Stimulated activated CD4-positive, alpha-beta T cell treated with anti-CD3 and anti-CD28 coated beads, Interleukin-2, amount 100 ng/mL, for 48 hours (primary cell): ENCODE results near the gene SRP9.

Source experiments
- DNase-seq, 2 donors: peaks; one replicate each; pipeline ENCODE4 v3.0.0-alpha.2; 2020

The SRP9 gene, protein sequence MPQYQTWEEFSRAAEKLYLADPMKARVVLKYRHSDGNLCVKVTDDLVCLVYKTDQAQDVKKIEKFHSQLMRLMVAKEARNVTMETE

DNA sequence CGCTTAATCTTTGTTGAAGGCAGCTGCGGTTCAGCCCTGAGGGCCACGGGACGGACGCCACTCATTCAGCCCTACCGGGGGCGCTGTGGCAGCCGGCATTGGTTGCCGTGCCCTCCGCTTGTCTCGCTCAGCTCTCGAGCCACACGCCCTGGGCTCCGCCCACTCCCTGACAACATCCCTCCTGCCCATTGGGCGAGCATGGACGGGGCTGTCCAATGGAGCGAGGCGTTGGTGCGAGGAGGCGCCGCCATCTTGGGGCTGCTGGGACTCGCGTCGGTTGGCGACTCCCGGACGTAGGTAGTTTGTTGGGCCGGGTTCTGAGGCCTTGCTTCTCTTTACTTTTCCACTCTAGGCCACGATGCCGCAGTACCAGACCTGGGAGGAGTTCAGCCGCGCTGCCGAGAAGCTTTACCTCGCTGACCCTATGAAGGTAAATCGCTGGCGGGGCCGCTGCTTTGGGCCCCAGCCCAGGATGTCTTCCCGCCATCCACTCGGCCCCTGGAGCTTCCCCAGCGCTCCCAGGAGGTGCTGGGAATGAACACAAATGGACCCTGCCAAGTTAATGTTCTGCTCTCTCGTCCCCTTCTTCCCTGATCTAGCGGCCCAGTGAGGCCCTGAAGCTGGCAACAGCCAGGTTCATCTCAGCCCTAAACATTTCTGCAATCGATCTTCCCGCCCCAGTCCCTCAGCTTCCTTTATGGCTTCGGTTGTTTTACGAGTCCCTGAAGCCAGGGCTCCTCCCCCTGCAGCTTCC, at the start of gene SRP9:
Gene SRP9 (plus strand): TSS at position 244 of the 754 bp plus-strand sequence. CDS start 115 bp downstream, at position 359.
- peak; percentile 95 to 97 for DNase-seq

DNA sequence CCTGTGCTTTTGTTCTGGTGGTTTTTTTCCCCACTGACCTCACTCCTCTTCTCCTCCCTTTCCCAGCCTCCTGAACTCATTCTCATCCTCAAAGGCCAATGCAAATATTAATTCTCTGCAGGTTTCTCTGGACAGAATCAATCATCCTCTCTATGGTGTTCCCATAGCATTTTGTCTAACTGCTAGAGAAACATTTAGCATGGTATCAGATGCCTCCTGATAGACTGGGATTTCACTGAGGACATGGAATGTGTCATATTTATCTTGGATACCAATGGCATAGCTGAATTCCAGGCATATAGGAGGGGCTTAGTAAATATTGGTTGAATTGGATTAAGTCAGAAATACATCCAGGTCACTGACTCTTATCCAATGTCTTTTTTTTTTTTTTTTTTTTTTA, 46.1 kb upstream of the SRP9 start:
- no peak for DNase-seq

DNA sequence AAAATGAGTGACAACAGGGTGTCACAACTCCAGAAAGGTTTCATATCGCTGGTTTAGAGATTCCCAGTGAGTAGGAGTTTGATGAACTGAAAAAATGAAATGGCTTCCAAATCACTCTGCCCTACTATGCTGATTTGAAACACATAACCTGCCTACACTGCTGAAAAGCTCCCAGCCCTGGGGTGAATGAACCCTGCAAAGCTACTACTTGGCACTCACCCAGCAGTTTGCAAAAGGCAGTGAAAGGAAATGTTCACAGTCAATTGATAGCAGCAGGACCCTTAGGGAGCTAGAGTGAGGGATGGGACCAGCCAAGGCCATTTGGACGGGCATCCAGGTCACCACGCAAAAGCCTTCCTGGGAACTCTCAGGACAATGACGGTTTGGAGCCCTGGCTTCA, 44.4 kb upstream of the SRP9 start:
- DNase-seq = no peak

- DNase-seq = no peak
Observed at GRCh38 chr1:225735252-225736149, 42.1 kb upstream of the SRP9 start.

- DNase-seq = no peak
Observed at GRCh38 chr1:225736437-225737098, 41.1 kb upstream of the SRP9 start.

- no peak for DNase-seq
Observed at GRCh38 chr1:225737161-225737560, 40.5 kb upstream of the SRP9 start.

- no peak for DNase-seq
Observed at GRCh38 chr1:225737866-225738265, 39.8 kb upstream of the SRP9 start.

- no peak for DNase-seq
Observed at GRCh38 chr1:225738763-225739162, 38.9 kb upstream of the SRP9 start.

DNA sequence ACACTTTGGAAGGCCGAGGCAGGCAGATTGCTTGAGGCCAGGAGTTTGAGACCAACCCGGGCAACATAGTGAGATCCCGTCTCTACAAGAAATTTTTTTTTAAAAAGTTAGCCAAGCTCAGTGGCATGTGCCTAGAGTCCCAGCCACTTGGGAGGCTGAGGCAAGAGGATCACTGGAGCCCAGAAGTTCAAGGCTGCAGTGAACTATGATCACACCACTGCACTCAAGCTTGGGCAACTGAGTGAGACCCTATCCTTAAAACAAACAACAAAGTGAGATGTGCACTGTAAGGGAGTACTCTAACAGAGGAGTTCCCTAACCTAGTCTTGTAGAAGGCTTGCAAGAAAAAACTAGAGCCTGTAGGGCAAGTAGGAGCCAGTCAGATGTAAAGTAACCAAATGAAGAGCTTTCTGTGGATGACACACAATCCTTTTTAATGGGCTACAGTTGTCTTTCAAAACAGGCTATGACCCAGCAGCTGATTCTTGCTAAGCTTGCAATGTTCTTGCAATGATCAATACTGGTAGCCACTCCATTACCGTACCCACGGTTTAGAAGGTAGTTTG, 38.0 kb upstream of the SRP9 start:
- no peak for DNase-seq

DNA sequence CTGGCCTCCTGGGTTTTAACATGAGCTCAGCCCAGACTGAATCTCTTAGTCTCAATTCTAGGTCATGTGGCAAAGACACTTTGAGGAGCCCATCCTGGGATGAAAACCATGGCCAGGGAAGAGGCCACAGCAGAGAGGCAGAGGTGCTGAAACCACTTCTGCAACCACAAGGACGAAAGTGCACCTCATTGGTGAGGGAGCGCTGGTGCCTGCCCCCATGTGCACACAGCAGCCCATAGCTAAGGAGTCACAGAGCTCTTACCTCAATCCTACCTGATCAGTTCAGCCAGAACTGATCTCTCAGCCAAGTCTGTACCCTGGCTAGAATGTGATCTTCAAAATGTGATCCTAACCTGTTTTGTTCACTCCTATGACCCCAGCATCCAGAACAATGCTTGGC, 32.9 kb upstream of the SRP9 start:
- no peak for DNase-seq

- no peak for DNase-seq
Observed at GRCh38 chr1:225745273-225745672, 32.4 kb upstream of the SRP9 start.

- no peak for DNase-seq
Observed at GRCh38 chr1:225746361-225747179, 31.1 kb upstream of the SRP9 start.

GRCh38 chr1:225747566-225747965, 30.1 kb upstream of the SRP9 start:
- no peak for DNase-seq

GRCh38 chr1:225748529-225748928, 29.1 kb upstream of the SRP9 start:
- no peak for DNase-seq

DNA sequence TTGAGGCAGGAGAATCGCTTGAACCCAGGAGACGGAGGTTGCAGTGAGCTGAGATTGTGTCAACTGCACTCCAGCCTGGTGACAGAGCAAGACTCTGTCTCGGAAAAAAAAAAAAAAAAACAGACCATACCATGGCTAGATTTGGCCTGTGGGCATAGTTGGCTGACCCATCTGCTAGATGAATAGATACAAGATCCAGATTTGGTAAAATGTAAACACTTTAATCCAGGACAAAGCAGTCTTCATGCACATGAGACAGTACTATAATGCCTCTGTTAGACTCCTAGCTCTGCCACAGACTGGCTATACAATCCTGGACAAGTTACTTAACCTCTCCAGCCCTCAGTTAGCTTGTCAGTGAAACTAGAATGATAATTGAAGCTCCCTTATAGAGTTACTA, 27.9 kb upstream of the SRP9 start:
- DNase-seq = no peak

DNA sequence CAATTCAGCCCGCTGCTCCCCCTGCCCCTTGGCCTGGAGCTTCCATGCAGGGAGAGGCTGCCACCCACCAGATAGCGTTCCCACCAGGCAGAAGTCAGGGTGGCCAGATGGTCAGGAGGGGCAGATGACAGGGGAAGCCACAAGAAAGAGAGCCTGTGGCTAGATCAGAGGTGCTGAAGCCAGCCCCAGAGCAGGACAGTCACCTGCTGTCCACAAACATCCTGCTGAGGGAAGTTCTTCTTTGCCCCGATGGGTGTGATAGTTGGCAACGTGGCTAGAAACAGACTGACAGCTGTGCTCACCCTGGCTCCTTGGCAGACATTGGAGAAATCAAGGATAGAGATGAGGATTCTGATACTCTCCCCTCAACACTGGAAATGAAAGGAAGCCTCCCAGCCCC, 27.2 kb upstream of the SRP9 start:
- no peak for DNase-seq

DNA sequence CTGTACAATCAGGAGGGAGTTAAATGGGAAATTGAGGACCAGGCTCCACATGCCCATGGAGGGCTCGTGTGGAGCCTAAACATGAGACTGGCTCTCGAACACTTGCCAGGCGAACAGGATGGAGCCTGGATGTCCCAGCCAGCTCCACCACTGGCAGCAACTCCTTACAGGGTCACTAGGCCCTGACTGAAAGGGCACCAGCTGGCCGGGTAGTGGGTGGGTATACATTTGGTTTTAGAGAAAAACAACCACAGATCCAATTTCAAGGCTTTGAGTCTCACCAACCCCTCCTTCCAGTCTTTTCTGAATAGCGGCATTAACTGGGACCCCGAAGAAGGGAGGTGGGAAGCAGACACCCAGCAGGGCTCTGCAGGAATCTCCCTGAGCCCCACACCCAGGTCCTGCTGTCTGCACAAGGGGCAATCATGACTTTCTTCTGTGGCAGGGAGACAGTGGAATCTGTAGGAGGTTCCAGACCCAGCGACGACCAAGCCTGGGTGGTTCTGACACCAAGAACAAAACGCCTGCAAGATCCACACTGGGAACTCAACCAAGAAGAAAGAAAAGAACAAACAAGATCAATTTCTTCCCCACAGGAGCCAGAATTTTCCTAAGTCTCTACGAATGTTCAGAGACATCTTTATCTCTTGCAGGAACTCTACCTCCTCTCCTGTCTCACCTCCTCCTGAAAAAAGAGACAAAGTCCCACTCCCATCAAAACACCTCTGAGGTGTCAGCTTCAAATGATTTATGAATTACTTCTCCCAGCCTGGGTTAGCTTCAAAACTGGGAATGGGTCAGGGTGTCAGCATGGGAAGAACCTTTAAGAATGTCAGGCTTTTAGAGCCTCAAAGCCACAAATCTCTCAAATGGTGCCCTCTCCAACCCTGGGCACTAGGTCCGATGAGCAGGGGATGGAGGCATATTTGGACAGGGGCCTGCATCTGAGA, 26.5 kb upstream of the SRP9 start:
- no peak for DNase-seq

- no peak for DNase-seq
Observed at GRCh38 chr1:225752245-225752644, 25.4 kb upstream of the SRP9 start.

- DNase-seq = no peak
Observed at GRCh38 chr1:225754940-225755641, 22.5 kb upstream of the SRP9 start.

DNA sequence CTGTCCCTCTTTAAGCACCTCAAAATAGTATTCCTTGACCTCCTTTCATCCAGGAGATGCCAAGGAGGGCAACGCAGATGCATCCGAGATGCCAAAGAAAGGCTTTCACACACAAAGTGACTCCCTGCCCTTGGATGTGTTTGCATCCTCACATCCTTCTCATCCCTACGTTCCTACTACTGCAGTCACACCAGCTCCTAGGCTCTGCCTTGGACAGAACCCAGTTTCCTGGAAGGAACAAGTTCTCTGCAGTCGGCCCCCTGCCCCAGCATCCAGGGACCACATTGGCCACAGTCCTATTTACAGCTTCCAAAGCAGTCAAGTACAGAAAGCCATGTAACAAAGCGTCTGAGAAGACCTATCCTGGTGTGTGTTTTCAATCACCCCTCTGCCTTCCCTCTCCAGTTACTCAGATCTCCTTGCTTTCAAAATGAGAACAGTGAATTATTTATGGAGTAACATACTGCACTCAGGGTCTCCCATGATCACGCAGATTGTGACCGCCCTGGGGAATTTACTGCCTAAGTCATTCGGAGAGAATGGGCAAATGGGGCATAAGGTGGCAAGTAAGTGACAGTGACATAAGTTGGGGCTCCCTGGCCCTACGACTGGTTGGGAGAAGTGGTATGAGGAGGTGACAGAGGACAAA, 21.8 kb upstream of the SRP9 start:
- DNase-seq = no peak
